ENCODE data around the gene THBS2.

DNA sequence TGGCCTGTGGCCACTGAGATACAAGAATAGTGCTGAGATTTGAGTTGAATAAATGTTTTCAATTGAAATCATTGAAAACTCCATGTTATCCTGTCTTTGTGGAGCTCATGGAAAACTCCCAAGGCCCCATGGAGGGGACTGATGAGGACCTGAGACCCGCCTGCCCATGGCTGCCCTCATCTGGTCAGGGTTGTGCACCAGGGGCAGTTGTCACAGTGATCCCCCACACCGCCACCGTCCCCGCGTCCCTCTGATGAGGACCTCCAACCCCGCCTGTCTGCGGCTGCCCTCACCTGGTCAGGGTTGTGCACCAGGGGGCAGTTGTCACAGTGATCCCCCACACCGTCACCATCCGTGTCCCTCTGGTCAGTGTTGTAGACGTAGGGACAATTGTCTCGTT lies 27.8 kb downstream of the THBS2 start:
- TF ChIP-seq, protein P1, sequence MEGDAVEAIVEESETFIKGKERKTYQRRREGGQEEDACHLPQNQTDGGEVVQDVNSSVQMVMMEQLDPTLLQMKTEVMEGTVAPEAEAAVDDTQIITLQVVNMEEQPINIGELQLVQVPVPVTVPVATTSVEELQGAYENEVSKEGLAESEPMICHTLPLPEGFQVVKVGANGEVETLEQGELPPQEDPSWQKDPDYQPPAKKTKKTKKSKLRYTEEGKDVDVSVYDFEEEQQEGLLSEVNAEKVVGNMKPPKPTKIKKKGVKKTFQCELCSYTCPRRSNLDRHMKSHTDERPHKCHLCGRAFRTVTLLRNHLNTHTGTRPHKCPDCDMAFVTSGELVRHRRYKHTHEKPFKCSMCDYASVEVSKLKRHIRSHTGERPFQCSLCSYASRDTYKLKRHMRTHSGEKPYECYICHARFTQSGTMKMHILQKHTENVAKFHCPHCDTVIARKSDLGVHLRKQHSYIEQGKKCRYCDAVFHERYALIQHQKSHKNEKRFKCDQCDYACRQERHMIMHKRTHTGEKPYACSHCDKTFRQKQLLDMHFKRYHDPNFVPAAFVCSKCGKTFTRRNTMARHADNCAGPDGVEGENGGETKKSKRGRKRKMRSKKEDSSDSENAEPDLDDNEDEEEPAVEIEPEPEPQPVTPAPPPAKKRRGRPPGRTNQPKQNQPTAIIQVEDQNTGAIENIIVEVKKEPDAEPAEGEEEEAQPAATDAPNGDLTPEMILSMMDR (IDR thresholded peaks at IDR 0.05) = no peak
- TF ChIP-seq ZFX (IDR thresholded peaks at IDR 0.05; ENCODE audit: borderline replicate concordance) = no peak
